Erythroblast (primary cell): ENCODE measurements around the gene UGT1A7.

Experiments used
- DNase-seq, 2 experiments: peaks; one replicate each; lab custom pipeline; 2025; lab: John Stamatoyannopoulos, UW
- GATA1 ChIP-seq: IDR thresholded peaks from 2 replicates; pipeline ENCODE4 v1.6.1; 2011; ENCODE audit warnings: low read depth, mild to moderate bottlenecking, control low read depth, low read length, moderate library complexity
- POLR2A ChIP-seq: IDR thresholded peaks from 2 replicates; pipeline ENCODE4 v1.6.1; 2011; ENCODE audit warnings: mild to moderate bottlenecking, low read length

UGT1A7 gene

DNA sequence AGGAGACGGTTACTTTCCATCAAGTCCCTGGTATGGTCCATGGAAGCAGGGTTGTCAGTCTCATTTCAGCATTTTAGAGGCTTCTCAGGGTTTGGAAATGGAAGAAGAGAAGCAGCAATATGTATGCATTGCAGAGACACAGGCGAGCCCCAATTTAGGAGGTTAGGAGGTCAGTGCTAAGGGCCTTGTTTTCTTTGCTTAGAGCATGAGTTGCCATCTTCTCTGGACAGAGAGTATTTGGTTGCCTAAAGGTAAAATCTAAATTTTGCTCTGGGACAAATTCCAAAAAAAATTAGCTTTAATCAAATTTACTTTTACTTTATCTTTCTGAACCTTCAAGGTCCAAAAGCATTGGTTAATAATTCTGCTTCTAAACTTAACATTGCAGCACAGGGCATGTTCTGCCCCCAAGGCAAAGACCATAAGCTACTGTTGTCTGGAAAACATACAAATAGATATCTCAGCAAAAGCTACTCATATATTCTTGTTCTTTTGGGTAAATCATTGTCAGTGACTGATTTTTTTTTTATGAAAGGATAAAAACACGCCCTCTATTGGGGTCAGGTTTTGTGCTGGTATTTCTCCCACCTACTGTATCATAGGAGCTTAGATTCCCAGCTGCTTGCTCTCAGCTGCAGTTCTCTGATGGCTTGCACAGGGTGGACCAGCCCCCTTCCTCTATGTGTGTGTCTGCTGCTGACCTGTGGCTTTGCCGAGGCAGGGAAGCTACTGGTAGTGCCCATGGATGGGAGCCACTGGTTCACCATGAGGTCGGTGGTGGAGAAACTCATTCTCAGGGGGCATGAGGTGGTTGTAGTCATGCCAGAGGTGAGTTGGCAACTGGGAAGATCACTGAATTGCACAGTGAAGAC is 10.2 kb upstream of the UGT1A7 start, which contains the start of gene UGT1A9:
Gene UGT1A9 (plus strand): TSS at position 609 of the 872 bp plus-strand sequence. CDS start 37 bp downstream, at position 646.
- DNase-seq: no peak
- TF ChIP-seq POLR2A: no peak
- no peak for TF ChIP-seq GATA1

DNA sequence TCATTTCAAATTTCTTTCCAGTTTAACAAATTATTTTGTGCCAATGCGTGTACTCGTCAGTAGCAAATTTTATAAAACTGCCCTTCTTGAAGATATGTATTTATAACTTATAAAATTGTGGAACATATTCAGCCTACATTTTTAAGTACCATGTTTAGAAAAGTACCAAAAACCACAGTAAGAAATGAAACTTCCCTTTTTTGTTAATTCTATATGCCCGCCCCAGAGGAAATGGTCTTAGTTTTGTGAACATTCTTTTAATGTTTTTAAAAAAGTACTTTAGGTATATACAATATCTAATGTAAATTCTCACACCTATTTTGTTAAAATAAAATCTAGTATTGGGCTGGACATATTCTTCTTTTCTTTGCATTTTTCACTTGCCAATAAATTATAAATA is 8.8 kb upstream of the UGT1A7 start:
- DNase-seq: no peak
- TF ChIP-seq GATA1: no peak

DNA sequence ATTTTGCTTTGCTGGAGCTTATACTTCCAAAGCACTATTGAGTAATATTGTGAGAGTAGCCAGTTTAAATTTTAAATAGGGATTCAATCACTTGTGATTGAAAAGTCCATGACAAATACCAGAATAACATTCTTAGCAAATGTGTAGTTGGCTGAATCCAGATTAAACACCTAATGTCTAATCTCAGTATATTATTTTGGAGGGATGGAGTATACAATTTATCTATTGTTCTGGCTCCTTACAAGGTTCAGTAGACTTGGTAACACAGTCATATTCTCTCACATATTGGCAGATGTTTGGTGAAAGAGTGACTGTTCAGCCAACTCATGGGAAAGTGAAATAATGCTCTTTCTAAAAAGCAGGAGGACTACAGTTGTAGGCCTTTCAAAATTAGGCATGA is 7.8 kb upstream of the UGT1A7 start:
- no peak for TF ChIP-seq GATA1
- DNase-seq: no peak

DNA sequence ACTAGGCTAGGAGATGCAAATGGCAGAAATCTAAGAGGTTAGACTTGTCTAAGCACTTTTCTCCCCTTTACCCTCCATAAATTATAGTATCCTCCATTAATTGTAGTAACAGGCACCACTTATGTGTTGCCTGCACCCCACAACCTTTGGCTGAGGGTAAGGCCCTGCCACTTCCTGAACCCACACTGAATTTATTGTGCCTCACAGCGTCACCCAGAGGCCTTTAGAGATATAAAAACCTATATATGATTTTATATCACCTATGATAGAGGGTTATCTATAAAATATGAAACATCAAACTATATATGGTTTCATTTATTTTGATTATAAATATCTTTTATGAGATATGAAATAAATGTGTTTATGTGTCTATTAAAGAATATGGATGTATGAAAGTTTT is 7.4 kb upstream of the UGT1A7 start:
- no peak for DNase-seq
- no peak for TF ChIP-seq GATA1
- TF ChIP-seq POLR2A: no peak

DNA sequence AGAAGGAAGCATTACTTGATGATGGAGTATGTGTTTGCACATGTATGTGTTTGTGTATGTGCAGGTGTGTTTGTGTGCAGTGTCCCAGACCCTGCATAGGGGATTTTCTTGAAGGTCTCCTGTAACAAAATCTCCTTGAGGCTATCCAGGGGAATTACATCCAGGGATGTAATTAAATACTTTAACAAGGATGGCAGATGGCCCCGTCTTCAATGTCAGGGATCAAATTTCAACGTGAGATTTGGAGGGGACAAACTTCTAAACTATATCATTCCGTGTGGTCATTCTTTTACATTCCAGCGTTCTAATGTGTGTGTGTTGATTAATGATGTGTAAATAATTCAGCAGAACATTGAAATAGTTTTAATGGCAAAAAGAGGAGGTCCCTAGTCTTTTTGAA is 6.7 kb upstream of the UGT1A7 start:
- DNase-seq: no peak
- TF ChIP-seq GATA1: no peak
- no peak for TF ChIP-seq POLR2A

DNA sequence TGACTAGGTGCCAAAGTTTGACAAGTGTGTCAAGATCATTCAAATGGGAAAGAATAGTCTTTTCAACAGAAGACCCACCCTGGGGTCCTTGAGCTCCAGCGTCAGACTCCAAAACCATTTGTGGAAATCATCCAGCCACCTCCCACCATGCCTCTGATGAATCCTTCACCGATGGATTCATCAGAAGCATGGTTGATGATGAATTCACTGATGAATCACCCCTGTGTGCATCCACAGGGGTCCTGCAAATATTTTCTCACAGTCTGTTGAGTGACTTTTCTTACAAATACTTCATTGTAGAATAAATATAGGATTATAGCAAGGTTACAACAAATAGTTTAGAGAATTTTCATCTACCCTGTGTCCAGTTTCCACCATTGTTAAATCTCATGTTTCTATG is 5.7 kb upstream of the UGT1A7 start:
- no peak for TF ChIP-seq GATA1
- no peak for TF ChIP-seq POLR2A
- DNase-seq: no peak

DNA sequence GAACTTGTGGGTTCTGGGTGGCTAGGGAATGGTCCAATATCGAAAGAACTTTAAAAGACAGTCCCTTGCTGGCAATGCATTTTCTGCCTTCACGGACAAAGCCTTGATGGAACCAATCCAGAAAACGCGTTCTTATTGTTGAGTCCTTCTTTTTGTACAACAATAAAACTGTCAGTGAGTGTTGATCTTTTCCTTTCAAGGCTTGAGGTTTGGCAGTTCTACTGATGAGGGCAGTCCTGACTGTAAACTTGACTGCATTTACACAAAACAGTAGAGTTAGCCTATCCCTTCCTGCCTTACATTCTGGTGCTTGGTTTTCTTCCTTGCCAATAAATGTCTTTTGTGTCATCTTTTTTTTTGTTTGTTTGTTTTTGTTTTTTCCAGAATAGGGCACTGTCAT is 2.5 kb upstream of the UGT1A7 start:
- no peak for TF ChIP-seq GATA1
- no peak for TF ChIP-seq POLR2A
- no peak for DNase-seq

DNA sequence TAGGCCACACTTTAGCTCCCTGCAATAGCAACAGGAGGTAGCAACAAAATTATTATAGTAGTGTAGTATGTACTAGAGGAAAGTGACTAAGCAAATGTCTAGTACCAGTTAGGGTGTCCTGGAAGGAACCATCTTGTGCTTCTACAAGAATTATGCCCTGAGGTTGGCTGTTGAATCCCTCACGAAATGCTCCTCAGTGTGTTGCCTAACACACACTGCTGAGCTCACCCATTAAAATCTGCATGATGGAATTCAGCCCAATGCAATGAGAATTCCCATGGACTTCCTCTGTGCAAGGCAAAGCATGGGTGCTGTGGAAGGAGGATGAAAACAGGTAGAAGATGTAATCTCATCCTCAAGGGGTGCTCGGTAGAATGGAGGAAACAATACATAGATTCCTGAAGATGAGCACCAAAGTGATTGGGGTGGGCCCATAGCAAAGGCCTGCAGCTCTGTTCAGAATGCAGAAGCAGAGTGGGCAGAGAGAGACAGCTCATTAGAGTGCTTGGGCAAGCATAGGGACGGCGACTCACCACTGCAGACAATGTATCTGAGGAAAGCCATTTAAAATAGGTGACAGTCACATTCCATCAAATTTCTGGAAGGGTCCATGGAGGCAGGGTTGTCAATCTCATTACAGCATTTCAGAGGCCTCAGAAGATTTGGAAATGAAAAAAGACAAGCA is 1.2 kb upstream of the UGT1A7 start:
- TF ChIP-seq POLR2A (no peak), GATA1 (no peak)
- DNase-seq: no peak

DNA sequence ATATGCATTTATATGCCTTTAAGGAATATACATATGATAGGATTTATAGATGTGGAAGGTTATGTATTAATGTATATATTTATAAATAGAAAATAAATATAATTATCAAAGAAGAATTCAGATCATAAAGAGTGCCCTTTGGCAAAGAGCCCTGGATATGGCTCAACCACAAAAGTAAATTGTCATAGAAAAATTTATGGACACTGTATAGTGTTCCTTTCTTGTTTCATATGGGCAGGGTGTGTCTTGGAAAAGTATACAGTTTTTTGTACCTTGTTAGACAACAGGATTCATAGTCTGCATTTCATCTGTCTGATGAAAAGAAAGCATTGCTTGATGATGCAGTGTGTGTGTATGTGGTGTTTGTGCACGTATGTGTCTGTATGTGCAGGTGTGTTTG is 2.9 kb downstream of the UGT1A7 start:
- no peak for DNase-seq
- no peak for TF ChIP-seq GATA1
- TF ChIP-seq POLR2A: no peak

DNA sequence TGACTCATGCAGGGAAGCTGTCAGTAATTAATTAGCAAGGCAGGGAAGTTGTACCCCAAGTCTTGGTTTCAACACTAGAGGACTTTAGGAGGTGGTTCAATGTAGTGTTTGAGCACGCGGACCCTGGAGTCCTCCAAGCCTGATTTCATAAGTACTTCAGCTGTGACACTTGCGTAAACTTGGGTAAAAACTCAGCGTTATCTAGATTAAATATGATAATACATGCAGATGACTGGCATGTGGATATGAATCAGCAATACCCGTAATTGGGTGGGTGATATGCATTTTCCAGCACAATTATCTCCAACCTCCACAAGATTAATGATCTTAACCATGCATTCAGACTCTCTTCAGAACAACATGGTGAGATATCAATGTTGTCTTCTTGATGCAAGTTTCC is 5.2 kb downstream of the UGT1A7 start:
- TF ChIP-seq GATA1 (no peak), POLR2A (no peak)
- peak; percentile 25 to 57 for DNase-seq

DNA sequence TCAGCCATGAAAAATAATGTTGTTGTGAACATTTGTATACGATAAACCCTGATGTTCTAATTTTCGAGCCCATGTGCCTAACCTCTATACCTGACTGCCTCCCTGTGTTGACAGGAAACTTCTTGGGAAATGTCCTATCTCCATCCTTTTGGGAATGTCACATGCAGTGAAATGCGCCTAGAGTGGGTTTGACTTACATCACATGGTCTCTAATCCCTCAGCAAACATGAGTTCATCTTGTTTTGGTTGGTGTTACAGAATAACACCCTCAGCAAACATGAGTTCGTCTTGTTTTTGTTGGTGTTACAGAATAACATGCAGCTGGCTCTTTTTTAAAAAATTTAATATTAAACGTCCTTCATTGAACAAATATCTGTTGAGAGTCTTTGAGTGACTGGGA is 6.6 kb downstream of the UGT1A7 start:
- no peak for TF ChIP-seq POLR2A
- no peak for TF ChIP-seq GATA1
- DNase-seq: no peak

DNA sequence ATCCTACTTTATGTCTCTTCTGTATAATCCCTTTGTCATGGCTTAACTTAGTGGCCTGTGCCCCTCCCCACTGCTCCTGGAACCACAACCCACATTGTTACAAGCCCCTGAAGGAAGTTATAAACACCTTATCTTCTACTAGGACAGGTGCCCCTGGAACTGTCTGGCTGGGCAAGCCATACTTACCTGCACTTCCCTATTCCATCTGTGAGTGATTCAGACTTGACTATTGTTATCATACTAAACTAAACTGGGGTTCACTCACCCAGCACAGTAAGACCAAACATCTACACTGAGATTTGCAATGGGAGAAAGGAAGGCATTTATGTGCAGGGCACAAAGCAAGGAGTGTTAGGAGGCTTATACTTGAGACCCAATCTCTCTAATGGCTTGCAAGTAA is 7.3 kb downstream of the UGT1A7 start:
- DNase-seq: no peak
- no peak for TF ChIP-seq POLR2A
- no peak for TF ChIP-seq GATA1

DNA sequence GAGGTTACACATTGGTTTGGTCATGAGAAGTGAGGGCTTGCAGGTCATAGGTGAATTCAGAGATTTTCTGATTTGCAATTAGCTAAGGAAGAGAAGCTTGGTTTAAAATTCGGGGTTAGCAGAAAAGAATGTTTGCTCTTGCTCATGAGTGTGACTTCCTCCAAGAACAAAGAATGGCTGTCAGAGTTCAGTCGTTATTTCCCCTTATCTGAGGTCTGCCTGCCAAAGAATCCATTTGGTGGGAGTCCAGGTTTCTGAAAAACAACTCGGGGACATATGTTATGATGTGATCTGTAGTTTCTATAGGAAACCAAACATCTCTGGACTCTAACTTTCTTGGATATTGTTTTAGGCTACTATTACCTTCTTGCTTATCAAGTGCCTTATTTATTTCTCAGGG is 7.8 kb downstream of the UGT1A7 start:
- peak; percentile 17 to 52 for DNase-seq
- TF ChIP-seq POLR2A: no peak
- TF ChIP-seq GATA1: no peak

DNA sequence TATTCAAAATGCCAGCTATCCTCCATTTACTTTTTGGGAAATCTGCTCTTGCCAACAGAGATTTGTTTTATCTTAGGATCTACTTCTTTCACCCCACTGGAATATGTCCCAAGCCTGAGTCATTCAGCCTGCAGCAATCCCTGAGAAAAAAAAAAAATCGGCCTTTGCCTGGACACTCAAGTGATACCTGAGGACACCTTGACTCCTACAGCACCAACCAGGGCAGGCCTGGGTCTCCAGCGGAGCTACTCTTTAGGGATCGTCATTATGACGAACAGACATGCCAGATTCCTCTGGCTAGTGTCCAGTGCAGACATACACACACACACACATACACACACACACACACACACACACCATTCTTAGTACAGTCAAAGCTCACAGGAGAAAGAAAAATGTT is 8.7 kb downstream of the UGT1A7 start:
- DNase-seq: no peak
- TF ChIP-seq POLR2A (no peak), GATA1 (no peak)
